Measurements from ENCODE around the gene FEM1C. TPM values are rescaled to one million over a fixed set of nuclear protein-coding genes. Genes with fewer than 3 reads are reported as not detected.

FEM1C gene
- polyA plus RNA-seq, 3 donors: 19.3 to 22.9 (median 22.3) TPM

- no peak for DNase-seq
These were observed 13.2 kb downstream of the FEM1C start for GRCh38 chr5:115531380-115531779.

DNA sequence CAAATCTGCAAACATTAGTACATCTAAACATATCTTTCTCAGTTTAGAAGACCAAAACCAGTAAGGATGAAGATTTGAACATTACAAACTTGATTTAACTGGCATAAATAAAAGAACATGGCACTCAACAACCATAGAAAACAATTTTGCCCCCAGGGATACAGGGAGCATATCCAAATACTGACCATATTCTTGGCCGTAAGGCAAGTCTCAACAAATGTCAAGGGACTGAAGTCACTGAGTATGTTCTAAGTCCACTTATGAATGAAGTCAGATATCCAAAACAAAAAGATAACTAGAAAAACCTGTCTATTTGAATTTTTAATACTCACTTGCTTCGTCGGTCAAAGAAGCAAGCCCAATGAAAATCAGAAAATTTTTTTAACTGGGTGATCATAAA, 14.1 kb downstream of the FEM1C start:
- no peak for DNase-seq

GRCh38 chr5:115526604-115527003, 18.0 kb downstream of the FEM1C start:
- DNase-seq: no peak

DNA sequence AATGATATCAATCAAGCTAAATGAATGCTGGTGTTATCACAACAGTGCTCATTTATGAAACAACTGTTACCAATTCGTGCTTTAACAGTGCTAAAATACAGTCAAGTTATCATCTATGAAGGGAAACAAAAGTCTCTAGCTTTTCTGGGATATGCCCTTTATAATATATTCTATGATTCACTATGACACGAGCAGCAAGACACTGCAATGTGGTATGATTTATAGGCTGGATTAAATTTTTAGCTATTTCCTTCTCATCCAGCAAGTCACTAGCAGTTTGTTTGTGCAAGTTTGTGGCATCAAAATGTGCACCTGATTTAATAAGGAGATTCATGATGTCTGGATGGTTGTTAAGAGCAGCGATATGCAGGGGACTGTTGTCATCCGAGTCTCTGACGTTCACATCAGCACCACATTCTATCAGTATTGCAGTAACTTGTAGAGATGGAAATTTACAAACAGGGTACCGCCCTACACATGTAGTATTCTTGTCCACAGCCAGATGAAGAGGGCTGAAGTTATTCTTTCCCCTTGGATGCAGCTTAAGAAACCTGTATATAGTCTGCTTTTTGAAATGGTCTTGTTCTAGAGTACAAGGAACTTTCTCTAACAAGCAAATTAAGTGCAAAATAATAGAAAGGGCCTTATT, 20.3 kb downstream of the FEM1C start:
- no peak for DNase-seq

DNA sequence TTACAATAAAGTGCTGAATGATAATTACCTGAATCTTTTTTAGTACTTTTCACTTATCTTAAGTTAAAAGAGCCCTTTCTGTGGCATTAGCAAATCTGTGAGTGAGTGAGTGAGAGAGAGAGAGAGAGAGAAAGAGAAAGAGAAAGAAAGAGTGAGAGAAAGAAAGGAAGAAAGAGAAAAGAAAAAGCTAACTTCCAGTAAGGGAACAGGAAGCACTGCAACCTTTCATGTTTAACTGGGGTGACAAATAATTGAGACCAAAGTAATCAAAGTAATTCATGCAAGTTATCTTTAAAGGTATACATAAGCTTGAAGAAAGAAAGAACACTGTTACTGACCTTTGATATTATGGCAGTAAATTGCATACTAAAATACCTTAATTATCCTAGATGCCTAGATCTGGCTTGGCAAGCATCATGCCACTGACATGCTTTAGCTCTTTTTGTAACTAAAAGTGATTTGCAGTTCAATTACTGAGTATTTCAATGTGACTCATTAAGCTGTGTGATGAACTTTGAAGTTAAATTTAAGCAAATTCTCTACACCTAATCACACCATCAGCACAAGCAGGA, 21.7 kb downstream of the FEM1C start:
- DNase-seq: no peak

DNA sequence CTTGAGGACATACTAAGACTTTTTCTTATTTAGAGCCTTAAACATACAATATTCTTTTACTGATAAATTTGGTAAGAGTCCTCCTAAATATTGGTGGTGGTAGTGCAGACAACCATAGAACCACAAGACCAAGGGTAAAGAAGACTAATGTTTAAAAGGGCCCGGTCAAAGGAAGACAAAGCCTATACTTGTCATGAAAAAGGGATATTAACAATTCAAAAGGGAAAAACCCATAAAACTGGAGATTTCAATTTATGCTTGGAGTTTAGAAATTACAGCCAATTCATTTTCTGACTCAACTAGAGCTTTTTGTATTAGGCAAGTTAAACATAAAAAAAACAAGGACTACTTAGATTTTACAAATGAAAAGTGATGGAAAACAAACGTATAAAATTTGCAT, 24.4 kb downstream of the FEM1C start:
- no peak for DNase-seq

GRCh38 chr5:115516372-115516771, 28.2 kb downstream of the FEM1C start:
- no peak for DNase-seq

- no peak for DNase-seq
These were observed 30.4 kb downstream of the FEM1C start for GRCh38 chr5:115514220-115514619.

DNA sequence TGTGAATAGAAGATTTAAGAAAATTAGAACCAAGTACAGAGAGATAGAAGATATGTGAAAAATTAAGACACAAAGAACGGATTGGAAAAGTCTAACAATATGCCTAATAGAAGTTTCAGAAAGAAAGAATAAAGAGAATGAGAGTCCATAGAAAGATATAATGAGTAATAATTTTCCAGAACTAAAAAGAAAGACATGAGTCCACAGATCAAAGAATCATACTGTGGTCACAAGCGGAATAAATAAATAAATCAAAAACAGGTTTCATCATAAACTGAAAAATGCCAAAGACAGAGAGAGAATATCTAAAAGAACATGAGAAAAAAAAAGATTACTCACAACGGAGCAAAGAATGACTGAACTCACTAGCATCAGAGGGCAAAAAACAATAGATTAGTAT, 32.9 kb downstream of the FEM1C start:
- DNase-seq: no peak

DNA sequence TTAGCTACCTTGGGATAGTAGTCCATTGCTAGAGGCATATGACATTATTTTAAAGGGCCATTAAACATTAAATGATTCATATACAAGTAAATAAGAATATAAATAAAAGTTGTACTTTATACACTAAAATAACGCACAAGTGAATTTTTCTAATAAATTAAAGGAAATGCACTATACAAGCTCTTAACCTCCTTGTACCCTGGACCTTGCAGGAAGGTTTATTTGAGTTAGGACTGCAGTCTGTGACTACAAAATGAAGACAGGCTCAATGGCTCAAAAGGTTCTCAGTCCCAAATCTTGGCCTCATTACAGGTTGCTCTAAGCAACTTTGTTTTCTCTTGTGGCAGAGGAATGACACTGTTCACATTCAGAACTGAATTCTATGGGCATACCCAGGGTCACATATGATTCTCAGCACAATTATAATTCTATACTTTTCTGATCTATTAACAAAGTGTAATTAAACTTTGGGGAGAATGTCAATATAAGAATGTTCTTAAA, 34.4 kb downstream of the FEM1C start:
- DNase-seq: no peak

GRCh38 chr5:115509547-115509946, 35.0 kb downstream of the FEM1C start:
- no peak for DNase-seq

- DNase-seq: peak; percentile 54
These were observed 36.9 kb downstream of the FEM1C start for GRCh38 chr5:115507681-115508080.

DNA sequence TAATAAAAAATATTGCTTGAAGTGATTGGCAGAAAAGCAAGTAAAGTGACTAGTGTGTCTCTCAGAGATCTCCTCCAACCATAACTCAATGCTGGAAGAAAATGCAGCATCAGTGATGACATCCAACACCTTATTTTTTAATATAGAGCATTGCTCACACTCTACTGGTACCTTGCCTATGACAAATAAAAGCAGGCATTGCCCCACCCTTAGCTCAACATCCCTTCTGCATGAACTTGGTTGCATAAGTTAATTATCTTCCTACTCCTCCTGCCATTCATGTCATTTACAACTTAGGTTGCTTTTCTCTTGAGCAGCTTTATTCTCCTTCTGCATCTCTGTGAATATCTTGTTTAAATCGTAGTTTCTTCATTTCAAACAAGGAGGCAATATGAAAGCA, 41.2 kb downstream of the FEM1C start:
- no peak for DNase-seq

DNA sequence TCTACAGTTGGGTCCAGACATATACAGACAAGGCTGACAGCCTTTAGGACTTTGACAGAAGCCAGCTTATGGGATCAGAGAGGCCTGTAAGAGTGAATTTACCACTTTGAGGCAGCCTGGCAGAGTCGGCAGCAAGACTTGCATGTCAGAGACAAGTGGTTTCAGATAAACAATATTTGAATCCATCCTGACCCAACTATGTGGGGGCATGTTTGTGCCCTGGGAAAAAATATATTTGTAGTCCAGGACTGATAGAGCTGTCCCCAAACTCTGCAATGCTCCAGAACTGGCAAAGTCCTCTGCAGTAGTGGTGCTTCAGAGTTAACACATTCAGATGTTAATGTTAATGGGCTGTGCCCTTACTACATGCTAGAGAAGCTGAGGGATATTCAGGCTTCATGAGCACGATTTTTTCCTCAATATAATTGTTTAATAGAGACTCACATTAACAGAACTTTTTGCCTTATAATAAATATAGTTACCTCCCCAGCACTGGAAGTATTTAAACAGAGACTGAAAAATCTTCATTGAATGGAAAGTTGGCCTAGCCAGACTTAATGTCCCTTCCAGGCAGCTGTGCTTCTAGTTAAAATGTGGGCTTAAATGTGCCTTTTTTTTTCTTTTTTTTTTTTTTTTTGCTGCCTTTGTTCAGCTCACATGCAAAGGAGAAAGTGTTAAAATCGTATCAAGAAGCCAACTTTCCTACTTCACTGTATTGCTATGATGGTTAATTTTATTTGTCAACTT, 42.9 kb downstream of the FEM1C start:
- no peak for DNase-seq

DNA sequence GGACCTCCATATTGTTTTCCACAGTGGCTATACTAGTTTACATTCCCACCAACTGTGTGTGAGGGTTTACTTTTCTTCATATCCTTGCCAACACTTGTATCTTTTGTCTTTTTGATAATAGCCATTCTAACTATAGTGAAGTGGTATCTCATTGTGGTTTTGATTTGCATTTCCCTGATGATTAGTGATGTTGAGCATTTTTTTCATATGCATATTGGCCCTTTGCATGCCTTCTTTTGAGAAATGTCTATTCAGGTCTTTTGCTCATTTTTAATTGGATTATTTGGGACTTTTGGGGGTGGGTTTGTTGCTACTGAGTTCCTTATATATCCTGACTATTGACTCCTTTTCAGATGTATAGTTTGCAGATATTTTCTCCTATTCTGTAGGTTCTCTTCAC, 44.4 kb downstream of the FEM1C start:
- DNase-seq: no peak

DNA sequence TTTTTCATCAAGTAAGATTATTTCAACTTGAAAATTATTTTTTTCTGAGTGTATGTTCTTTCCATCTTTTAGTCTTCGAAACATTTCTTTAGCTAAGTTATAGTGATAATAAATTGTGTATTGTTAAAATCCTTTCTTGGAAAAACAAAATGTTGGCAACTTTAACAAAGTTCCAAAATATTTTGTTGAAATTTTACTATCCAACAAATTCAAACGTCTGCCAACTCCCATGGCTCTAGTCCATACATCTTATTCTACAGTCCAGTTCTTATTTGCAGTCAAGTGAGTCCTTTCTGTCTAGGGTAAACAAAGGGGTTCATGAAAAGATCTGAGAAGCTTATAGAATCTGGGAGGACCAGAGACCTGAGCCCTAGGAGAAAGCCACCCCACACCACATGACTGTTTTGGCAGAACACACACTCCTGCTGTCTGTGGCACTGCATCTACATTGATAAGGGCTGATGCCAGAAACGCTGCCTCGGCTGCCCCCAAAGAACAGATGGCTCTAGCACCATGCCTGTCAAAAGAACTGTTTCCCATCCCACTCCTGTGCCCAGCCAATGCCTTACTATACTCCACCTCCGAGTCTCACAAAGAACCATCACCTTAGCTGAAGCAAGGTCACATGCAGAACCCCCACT, 47.5 kb downstream of the FEM1C start:
- DNase-seq: no peak

DNA sequence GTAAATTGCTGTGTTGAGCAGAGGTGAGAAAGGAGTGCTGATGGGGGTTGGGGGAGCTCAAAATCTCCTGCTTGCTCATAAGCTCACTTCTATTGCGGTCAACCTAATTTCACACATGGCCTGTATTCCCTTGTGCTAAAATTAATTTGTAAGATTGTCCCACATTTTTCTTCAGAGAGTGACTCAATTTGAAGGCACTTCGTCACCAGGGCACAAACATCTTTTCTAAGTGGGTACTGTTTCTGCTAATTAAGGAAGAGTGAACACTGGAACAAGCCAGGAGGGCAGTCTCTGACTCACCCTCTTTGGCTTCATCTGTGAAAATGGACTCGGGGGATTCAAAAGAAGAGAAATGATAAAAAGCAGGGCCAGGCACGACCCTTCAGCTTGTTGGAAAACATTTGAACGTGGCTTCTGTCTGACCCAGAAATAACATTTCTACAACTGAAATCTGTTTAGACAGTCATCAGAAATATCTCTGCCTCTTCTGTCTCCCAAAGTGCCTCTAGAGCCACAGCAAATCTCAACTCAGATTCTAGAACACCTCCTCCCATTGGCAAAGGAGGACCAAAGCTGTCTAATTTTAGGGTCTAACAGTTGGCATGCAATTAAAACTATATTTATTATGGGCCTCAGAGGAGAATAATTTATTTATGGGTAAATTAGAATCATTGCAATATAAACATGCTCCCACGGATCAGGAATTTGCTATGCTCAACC, 49.8 kb downstream of the FEM1C start:
- DNase-seq: no peak

GRCh38 chr5:115490596-115490995, 54.0 kb downstream of the FEM1C start:
- no peak for DNase-seq

- DNase-seq: no peak
These were observed 54.8 kb downstream of the FEM1C start for GRCh38 chr5:115489733-115490132.

- no peak for DNase-seq
These were observed 56.8 kb downstream of the FEM1C start for GRCh38 chr5:115487756-115488155.

DNA sequence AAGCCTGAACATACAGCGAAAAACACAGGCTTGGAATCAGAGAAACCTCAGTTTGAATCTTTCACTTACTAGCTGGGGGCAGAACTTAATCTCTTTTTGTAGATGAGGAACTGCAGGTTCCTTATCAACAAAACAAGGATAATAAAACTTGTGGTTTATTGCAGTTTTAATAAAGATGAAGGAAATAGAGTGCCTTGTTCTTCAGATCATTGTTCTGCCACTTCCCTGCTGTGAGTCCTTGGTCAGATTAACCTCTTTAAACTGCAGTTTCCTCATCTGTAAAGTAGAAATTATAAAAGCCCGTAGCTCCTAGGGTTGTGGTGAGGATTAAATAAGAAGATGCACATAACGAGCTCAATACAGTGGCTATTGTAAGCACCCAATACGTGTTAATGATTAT, 57.4 kb downstream of the FEM1C start:
- DNase-seq: no peak

- no peak for DNase-seq
These were observed 57.8 kb downstream of the FEM1C start for GRCh38 chr5:115486728-115487127.

All from renal pelvis (tissue), 4 donors.